Ovary (tissue), 3 donors: ENCODE measurements around the gene CUEDC2.

Experiments used
- CTCF ChIP-seq, 3 donors: fragments of 450-650 bp in 2 of 3; fragments of 200-600 bp in 1 of 3; IDR thresholded peaks; one replicate each; pipeline versions ENCODE4 v1.5.1 to v1.8.0; 2016 to 2022; ENCODE audit warnings: antibody characterized with exemption in 3 of 3, mild to moderate bottlenecking in 1 of 3
- EP300 ChIP-seq: sonication (generic); formaldehyde crosslinking; IDR thresholded peaks from one replicate; pipeline ENCODE4 v1.6.1; 2017; ENCODE audit warnings: antibody characterized with exemption
- POLR2A ChIP-seq: fragments of 450-650 bp; IDR thresholded peaks from one replicate; pipeline ENCODE4 v1.6.1; 2017; ENCODE audit warnings: antibody characterized with exemption, mild to moderate bottlenecking, moderate library complexity
- donor health status: DM: no; HTN: no; CAD: no.

- no peak for TF ChIP-seq POLR2A
- no peak for TF ChIP-seq CTCF (IDR thresholded peaks at IDR 0.05)
- no peak for TF ChIP-seq EP300
These were observed 786 bp downstream of the CUEDC2 start for GRCh38 chr10:102431452-102432124.
